GM12891 (cell line): ENCODE measurements around the gene F8.
"Not testable (repeated sequence)": the region's sequence is repeated elsewhere in the genome, so short reads cannot be mapped to it uniquely, and the experiment has no call there.

Experiments
- DNase-seq: peaks from one replicate; pipeline ENCODE4 v3.0.0; 2011; ENCODE audit warnings: low spot score; ENCODE audit not compliant: insufficient read length
- FAIRE-seq: peaks from 2 replicates; lab custom pipeline; 2011; peaks lifted over from hg19 to GRCh38; lab: Jason Lieb, UNC
- PAX5 ChIP-seq: IDR thresholded peaks from 2 replicates; pipeline ENCODE4 v1.6.1; 2011; ENCODE audit warnings: low read length, moderate library complexity, mild to moderate bottlenecking; ENCODE audit not compliant: insufficient read depth, severe bottlenecking
- POLR2A ChIP-seq: IDR thresholded peaks from 2 replicates; pipeline ENCODE4 v1.6.1; 2011; ENCODE audit warnings: low read depth, low read length, control low read depth
- POLR2AphosphoS5 ChIP-seq: IDR thresholded peaks from 2 replicates; pipeline ENCODE4 v1.6.1; 2011; ENCODE audit warnings: low read depth, low read length, control low read depth
- POU2F2 ChIP-seq: IDR thresholded peaks from 2 replicates; pipeline ENCODE4 v1.6.1; 2011; ENCODE audit warnings: low read depth, mild to moderate bottlenecking, control low read depth, low read length, moderate library complexity
- SPI1 ChIP-seq: IDR thresholded peaks from 2 replicates; pipeline ENCODE4 v1.6.1; 2011; ENCODE audit warnings: low read depth, low read length, control low read depth
- TAF1 ChIP-seq: IDR thresholded peaks from 2 replicates; pipeline ENCODE4 v1.6.1; 2011; ENCODE audit warnings: low read depth, low read length, control low read depth

Gene F8

DNA sequence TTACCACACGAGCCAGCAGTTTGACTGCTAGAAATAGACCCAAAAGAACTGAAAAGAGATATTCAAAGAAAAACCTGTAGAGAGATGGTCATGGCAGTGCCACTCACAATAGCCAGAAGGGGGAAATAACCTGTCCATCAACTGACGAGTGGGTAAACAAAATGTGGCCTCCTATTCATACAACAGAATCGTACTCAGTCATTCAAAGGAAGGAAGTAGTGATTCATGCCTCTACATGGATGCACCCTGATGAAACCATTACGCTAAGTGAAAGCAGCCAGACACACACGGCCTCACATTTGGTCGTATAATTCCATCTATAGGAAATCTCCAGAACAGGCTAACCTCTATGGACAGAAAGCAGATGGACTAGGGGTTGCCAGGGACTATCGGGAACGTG lies 138.5 kb downstream of the F8 start:
- FAIRE-seq, DNase-seq: not testable (repeated sequence)

DNA sequence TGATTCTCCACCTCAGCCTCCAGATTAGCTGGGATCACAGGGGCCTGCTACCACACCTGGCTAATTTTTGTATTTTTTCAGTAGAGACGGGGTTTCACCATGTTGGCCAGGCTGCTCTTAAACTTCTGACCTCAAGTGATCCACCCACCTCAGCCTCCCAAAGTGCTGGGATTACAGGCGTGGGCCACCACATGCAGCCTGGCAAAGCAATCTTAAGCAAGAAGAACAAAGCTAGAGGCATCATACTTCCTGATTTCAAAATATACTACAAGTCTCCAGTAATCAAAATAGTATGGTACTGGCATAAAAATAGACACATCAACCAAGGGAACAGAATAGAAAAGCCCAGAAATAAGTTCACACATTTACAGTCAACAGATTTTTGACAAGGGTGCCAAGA lies 149.2 kb downstream of the F8 start:
- FAIRE-seq, result no peak
- DNase-seq, result no peak
- TF ChIP-seq PAX5, result no peak
- no peak for TF ChIP-seq SPI1
- TF ChIP-seq TAF1, result no peak
- TF ChIP-seq POU2F2, result no peak
- TF ChIP-seq POLR2A, result no peak
- TF ChIP-seq POLR2AphosphoS5, result no peak

DNA sequence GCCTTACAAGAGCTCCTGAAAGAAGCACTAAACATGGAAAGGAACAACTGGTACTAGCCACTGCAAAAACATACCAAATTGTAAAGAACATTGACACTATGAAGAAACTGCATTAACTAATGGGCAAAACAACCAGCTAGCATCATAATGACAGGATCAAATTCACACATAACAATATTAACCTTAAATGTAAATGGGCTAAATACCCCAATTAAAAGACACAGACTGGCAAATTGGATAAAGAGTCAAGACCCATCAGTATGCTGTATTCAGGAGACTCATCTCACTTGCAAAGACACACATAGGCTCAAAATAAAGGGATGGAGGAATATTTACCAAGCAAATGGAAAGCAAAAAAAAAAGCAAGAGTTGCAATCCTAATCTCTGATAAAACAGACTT lies 154.0 kb downstream of the F8 start:
- not testable (repeated sequence) for FAIRE-seq, DNase-seq

DNA sequence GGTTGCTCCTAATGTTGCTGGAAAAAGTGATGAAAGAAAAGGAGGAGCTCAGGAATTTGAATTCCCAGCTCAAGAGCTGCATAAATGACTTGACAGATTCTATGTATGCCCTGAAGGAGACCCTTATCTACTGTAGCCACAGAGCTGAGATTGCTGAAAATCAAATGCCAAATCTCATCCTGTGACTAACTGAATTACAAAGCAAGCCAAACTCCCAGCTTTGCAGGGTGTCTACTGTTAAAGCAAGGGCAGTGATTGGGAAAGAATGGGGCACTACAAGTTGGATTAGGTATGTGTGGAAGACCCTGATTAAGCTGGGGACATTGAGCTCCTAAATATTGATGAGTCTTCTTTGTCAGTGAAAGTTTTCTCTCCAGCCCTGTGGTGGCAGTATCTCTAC lies 167.3 kb downstream of the F8 start:
- FAIRE-seq (no peak), DNase-seq (no peak)
- TF ChIP-seq TAF1, result no peak
- no peak for TF ChIP-seq POLR2AphosphoS5
- no peak for TF ChIP-seq SPI1
- TF ChIP-seq PAX5, result no peak
- no peak for TF ChIP-seq POU2F2
- TF ChIP-seq POLR2A, result no peak

DNA sequence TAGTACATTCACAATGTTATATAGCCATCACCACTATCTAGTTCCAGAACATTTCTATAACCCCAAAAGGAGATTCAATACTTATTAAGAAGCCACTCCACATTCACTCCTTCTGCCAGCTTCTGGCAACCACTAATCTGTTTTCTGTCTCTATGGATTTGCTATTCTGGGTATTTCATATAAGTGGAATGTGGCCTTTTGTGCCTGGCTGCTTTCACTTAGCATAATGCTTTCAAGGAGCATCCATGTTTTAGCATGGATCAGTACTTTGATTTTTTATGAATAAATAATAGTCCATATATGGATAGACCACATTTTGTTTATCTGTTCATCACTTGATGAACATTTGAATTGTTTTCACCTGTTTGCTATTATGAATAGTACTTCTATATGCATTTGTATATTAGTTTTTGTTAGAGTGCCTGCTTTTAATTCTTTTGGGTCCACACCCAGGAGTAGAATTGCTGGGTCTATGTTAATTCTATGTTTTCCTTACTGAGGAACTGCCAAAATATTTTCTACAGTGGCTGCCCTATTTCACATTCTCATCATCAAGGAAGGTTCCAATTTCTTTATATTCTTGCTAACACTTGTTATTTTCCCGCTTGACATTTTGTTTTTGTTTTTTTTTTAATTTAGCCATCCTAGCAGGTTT lies 171.4 kb downstream of the F8 start:
- no peak for TF ChIP-seq POLR2A
- no peak for TF ChIP-seq POLR2AphosphoS5
- no peak for TF ChIP-seq POU2F2
- no peak for TF ChIP-seq PAX5
- DNase-seq, result no peak
- FAIRE-seq, result no peak

DNA sequence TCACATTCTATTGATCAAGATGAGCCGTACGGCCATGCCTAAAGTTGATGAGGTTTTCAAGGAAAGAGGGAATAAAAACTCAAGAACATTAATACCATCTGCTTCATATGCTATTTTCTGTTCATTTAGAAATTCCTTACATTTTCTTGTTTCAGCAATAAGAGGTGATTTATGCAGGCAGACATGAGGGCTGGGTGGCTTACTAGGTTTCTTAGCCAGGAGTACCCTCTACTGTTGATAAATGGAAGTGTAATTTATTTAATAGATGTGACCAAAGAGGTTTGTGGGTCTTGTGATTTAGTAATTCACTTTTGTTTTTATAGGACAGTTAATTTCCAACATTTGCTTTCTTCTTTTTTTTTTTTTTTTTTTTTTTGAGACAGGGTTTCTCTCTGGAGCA lies 181.7 kb downstream of the F8 start:
- FAIRE-seq (peak; percentile 13), DNase-seq (no peak)
- TF ChIP-seq POLR2A (no peak), POU2F2 (no peak), PAX5 (no peak), POLR2AphosphoS5 (no peak), TAF1 (no peak), SPI1 (no peak)

DNA sequence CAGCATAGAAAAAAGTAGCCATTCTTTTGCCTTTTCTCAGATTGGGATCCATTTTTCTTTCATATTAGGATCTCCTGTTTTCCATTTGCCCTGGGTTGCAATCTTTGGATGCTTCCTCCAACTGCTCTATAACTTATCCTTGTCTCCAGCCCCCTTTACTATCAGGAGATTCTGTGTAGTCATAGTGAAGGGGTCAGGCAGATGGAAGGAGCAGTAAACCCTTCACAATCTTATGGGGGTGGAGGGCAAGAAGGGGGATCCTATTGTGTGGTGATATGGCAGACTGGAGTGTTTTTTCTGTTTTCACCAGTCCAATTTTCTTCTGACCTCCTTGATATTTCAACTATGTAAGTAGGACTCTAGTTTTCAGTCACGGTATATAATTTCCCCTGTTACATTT lies 186.4 kb downstream of the F8 start:
- TF ChIP-seq SPI1 (no peak), POLR2A (no peak)
- FAIRE-seq (peak; percentile 45), DNase-seq (no peak)

DNA sequence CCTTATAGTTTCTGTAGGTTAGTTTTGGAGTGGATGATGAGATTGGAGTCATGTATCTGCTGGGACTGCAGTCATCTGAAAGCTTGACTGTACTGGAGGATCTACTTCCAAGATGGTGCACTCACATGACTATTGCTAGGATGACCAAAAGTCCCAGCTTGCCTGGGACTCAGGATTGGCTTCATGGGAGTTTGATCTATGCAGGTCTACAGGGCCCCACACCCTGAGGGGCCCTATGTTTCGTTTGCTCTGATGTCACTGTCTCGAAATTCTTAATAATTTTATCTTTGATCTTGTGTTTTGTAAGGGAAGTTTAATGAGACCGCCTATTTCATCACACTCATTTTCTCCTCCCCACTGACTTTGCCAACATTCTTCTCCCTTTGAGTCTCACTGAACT lies 188.0 kb downstream of the F8 start, which contains the start of gene SMIM9:
Gene SMIM9, minus strand, starts transcription at position 101 of the 400 bp plus-strand sequence. CDS start 3,806 bp downstream, outside the sequence.
- DNase-seq (no peak), FAIRE-seq (peak; percentile 56)
- TF ChIP-seq POLR2A, result no peak
- no peak for TF ChIP-seq TAF1
- no peak for TF ChIP-seq SPI1
- TF ChIP-seq PAX5, result no peak
- TF ChIP-seq POU2F2, result no peak
- no peak for TF ChIP-seq POLR2AphosphoS5

DNA sequence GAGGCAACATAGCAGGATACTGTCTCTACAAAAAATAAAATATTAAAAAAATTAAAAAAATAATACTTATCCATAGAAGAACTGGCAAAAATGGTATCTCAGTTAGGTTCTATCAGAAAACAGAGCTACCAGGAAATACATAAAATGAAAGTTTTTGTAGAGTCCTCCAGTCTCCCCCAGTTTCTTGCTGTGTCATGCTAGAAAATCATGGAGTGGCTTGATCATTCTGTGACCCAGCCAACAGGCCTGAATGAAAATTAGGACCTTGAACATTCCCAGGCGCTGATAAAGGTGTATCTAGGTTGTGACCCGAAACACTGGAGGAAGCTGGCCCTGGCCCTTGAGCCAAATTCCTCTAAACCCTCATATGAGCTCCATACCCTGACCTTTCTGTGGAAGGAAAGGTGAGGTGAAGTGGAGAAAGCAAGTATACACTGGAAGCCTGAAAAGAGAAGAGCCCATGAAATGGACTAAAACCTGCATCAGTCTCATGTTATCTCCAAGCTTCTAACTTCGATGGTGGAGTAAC lies 188.7 kb downstream of the F8 start:
- DNase-seq (no peak), FAIRE-seq (peak; percentile 23)
- TF ChIP-seq TAF1 (no peak), POU2F2 (no peak)

DNA sequence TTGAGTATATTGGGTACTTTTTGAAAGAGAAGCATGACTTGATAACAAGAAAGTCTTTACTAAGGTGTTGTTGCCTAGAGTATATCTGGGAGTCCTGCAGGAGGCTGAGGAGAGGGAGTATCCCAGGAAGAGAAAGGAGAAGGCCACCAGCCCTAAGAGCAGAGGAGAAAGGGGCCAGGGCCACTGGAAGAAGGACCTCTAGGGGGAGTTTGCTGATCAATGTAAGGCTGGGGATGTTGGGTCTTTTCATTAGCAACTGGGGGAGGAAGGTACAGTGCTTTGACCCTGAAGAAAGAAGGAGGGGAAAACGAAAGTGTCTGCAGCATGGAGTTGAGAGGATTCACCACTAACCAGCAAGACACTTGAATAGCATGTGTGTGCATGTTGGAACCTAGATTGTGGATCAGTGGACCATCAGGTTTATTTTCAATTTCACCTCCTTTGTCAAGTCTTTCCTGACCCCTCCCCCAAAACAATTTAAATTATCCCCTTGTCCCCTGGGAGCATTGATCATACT lies 192.5 kb downstream of the F8 start:
- DNase-seq, result no peak
- TF ChIP-seq POU2F2 (no peak), SPI1 (no peak), PAX5 (no peak)
- peak; percentile 87 for FAIRE-seq

DNA sequence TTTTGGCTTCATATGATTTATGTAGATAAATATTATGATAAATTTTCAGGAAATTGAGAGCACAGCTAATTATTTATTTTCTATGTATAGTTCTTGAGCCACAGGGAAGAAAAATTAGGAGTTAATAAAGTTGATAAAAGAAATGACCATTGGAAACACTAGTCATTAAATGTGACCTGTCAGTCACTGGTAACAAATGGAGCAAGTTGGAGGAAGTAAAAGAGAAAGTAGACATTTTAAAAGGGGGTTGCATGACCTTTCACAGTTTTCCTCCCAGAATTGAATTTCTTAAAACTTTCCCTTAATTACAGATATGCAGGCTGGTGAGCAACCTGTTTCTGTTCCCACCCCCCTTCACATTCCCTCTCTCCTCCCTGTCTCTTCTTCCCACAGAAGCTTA lies 193.4 kb downstream of the F8 start:
- FAIRE-seq (no peak), DNase-seq (no peak)
- no peak for TF ChIP-seq POLR2A
- TF ChIP-seq SPI1, result no peak
- TF ChIP-seq TAF1, result no peak
- TF ChIP-seq PAX5, result no peak
